HG03439 (cell line): ENCODE measurements around the gene GRIK4.

Source experiments
- ATAC-seq: cut with Tn5 transposase; IDR thresholded peaks from one replicate; pipeline ENCODE4 v1.9.1; 2021; ENCODE audit warnings: mild to moderate bottlenecking, moderate library complexity; ENCODE audit not compliant: unreplicated experiment

The GRIK4 gene

GRCh38 chr11:120505801-120506425 is 5.6 kb upstream of the GRIK4 start:
- ATAC-seq, result no peak

DNA sequence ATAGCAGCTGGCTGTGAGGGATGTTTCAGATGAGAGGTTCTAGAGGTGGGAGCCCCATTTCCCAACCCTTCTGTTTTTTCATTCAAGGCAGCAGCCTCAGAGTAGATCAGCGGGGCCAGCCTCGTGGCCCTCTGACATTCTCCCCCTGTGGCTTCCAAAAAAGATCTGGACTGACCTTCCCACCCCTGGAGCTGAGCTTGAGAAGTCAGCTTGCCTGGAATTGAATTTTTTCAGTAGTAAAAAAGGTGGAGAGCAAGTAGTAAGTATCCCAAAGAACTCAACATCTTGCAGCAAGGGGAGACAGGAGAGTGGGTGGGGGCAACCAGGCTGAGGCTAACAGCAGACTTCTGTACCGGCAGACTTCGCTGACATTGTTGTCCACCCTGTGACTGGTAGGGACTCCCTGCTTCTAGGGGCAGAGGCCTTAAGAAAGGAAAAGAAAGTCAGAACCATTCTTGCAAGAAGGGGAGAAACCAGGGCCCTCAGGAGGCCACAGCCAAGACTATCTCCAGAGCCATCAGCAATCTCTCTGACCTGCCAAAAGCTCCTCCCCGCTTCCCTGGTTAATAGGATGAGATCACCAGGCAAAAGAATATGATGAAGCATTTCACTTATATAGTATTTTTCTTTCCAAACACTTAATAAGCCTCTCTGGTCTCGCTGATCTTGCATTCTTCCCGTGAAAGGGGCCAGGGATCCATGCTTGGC is 2.0 kb upstream of the GRIK4 start:
- no peak for ATAC-seq

DNA sequence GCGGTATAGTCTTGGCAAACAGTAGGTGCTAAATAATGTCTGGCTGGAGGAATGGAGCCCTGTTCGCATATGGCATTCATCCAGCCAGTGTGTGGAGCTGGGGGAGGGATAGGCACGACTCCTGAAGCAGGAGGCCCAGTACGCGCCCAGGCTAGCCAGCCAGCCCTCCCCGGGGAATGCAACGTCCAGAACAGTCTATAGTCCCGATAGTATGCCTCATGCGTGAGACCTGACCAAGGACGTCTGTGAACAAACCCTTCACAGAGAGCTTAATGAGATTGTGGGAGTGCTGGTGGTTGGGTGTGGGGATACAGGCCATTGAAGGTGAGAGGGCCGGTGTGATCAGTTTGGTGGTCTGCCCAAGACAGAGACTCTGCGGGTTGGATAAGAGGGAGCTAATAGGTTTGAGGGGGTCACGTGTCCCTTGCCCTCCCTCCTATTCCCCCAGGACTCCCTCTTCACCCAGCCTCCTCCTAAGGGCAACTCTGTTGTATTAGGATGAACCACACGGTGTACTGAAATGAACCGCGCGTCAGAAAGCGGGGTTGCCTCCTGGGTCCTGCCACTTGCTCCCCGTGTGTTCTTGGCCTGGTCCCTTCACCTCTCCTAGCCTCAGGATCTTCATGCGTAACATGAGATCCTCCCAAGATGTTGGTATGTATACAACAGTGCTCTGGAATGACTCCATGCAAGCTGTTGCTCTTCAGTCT is 987 bp upstream of the GRIK4 start:
- no peak for ATAC-seq

DNA sequence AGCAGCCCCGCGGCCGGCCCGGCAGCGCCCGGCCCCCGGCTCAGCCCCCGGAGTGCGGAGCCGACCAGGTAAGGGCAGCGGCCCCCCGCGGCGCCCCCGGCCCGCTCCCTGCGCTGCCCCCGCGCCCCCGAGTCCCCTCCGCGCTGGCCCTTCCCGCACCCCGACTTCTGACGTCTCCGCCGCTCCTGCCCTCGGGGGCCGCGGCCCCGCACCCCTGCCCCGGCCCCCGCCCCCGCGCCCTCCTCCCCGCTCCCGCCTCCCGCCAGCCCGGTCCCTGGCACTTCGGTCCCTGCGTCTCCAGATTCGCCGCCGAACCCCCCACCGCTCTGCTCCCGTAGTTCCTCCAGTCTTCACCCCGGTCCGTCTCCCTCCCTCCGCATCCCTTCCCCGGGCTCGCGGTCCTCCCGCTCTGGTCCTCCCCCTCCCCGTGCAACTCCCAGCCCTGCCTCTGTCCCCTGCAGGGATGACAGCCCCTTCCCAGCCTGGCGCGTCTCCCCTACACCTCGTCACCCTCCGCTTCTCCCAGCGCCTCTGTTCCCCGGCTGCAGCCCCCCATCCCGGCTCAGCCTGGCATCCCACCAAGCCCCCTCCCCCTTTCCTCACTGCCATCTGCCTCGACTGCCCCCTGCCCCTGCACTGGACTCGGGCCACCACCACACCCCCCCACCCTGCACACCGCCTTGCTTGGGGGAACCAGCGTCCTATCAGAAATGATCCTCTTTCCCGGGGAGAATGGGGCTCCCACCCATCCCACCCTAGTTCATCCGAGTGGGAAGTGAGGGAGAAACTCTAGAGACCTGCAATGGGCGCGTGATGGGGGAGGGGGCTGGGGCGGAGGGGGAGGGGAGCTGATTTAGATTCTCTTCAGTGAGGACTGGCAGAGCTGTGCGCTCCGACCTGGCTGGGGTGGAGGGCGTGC is 531 bp downstream of the GRIK4 start:
- no peak for ATAC-seq

DNA sequence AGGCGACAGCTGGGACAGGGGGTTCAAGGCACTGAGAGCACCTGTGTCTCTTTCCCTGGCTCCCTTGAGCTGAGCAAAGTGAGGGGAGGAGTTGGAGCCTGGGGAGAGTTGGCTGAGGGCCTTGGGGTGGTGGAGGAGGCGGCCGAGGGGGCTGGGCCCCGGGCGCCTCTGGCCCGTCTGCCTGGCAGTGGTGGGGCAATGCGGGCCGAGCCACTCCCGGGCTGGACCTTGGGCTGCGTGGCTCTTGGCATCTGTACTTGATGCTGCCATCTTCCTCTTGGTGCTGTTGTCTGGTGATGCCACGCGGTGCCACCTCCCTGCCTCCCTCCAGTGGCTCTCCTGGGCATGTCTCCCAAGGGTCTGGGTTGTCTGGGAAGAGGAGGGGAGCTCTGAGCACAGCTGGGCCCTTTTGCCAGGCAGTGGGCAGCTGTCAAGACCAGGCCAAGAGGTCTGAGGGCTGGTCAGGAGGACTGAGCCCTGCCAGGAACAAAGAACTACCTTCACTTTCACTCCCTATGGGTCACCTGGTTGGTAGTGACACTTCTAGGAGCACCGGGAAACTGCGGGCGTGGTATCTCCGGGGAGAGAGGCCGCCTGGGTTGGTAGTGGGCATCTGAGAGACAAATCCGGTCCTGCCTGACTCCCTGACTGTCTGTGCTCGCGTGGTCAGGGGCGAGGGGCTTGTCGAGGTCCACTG is 1.3 kb downstream of the GRIK4 start:
- no peak for ATAC-seq

DNA sequence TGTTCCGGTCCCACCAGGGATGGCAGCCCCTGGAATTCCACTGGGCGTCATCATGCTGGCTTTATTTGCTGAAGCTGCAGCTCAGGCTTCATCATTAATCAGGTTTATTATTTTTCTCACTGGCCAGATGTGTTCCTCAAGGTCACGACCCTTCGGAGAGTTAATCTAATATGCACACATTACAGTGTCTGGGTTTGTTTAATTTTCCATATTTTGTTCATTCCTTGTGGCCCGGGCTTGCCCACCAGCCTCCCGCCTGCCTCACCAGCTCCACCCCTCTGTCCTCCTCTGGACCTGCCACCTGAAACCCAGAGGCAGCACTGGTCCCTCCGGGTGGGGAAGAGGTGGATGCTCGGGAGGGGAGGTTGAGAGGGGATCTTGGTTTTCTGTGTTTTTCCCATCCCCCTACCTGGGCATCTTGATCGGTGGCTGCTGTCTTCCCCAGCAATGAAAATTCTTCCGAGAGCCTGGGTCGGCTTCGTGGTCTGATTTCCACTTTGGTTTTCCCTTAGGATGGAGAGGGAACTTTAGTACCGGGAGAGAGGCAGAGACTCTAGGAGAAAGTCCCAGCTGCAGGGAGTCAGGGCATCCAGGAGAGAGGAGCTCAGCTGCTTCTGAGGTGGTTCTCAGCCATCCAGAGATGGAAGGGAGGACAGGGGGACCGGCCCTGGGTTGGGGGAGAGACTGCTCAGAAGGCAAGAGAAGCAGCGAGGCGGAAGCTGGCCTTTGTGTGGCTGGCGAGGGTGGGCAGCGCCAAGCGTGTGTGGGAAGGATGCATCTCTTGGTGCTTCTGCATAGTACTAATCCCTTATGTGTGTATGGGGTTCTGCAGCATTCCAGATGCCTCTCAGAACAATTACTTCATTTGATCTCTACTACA is 2.1 kb downstream of the GRIK4 start:
- no peak for ATAC-seq

DNA sequence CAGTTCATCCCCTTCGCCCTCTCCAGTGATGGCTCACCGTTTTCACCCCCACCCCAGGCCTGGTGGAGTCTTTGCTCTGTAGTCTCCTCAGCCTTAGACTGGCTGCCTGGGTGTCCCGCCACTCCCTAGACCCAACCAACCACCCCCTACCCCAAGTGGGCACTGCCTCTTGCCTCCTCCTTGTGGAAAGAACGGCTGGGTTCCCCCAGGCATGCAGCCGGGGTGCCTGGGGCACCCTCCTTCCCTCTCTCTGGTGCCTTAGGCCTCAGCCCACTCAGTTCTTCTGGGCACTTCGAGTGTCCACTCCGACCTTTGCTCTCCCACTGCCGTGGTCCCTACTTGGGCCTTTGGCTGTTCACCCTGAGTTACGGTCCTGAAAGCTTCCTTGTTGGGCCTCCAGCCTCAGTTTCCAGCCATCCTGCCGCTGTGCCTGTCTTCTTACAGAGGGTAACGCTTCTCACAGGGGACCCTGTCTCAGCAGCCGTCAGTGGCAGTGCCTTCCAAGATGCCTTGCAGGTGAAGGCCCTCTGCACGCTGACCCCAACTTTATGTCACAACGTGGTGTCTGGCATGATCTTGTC is 3.1 kb downstream of the GRIK4 start:
- ATAC-seq, result no peak

DNA sequence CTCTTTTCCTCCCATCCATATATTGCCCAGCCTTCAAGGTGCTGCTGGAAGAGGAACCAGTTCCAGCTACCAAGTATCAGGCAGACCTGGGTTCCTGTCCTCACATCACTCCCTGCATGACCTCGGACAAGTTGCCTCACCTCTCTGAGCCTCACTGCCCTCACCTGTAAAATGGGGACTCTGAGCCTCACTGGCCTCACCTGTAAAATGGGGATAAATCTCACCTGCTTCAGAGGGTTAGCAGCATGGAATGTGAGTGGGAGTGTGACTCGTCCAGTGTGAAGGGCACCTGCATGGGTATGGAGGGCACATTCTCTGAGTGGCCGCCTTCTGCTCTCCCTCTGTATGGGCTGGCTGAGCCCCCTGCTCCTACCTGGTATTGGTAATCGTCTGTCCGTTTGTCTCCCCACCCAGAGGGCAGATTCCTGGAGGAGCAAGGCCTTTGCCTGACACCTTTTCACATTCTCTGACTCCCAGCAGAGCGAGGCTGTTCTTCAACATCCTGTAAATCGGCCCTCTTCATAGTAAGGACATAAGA is 3.7 kb downstream of the GRIK4 start:
- ATAC-seq, result no peak

DNA sequence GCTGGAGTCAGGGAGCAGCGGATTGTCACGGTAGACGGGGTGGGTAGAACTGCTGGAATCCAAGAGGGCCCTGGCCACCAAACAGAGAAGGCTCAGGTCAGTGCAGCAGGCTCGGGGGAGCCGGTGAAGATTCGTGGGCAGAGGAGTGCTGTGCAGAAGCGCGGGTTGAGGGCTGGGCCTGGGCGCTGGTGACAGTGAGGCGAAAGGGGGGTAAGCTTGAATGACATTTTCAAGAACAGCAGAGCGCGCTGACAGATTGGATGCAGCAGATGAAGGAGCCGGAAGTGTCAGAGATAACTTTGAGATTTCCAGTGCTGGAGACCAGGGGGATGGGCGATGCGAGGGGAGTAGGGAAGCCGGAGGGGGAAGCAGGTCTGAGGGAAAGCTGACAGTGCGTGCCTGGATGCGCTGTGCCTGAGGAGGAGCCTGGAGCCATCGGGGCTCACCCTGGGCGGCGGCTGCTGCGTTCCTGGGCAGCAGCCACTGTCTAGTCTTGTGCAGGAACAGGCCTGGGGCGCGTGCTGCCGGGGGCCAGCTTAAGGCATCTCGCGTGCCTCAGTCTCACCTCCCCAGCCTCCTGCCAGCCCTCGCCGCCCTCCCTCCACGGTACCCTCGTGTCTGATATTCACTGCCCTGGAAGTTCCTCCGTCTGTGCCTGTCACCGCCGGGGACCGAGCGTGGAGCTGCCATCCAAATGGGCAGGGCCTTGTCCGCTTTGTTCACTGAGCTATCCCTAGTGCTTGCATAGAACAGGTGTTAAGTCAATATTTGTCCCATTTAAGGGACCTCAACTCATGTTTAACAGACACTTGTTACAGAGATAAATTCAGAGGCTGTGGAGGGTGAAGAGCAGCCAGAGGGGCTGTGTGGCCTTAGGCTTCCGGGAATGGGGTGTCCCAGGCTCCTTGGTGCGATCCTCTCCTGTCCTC is 5.2 kb downstream of the GRIK4 start:
- no peak for ATAC-seq

DNA sequence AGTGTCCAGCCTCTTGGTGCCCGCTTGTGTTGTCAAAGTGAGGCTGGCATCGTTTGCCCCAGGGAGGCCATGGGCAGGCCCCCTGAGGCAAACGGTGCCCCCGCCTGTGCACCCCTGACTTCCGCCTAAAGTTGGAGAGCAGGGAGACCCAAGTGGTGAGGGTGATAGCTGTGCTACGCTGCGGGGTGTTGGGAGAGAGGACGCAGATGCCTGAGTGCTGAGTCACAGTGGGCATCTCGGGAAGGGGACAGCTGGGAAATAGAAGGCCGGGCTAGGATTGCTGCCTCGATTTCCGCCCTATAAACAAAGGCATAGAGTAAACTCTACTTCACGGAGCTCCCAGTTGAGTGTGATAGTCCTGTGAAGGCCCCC is 5.8 kb downstream of the GRIK4 start:
- no peak for ATAC-seq

- ATAC-seq, result no peak
These were observed 6.3 kb downstream of the GRIK4 start for GRCh38 chr11:120517801-120518291.

DNA sequence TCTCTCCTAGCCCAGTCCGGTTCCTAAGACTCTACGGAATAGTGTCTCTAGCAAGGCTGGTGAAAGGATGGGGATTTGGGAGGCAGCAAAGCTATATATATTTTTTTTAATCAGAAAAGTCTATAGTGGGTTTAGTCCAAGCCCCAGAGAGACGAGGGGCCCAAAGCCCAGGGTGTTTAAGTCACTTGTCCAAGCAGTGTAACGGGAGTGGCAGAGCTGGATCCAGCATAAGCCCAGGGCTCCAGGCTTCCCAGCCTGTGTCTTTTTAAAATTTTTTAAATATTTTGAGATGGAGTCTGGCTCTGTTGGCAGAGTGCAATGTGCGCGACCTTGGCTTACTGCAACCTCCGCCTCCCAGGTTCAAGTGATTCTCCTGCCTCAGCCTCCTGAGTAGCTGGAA is 6.8 kb downstream of the GRIK4 start:
- no peak for ATAC-seq

GRCh38 chr11:120519474-120519873 is 7.9 kb downstream of the GRIK4 start:
- ATAC-seq, result no peak

DNA sequence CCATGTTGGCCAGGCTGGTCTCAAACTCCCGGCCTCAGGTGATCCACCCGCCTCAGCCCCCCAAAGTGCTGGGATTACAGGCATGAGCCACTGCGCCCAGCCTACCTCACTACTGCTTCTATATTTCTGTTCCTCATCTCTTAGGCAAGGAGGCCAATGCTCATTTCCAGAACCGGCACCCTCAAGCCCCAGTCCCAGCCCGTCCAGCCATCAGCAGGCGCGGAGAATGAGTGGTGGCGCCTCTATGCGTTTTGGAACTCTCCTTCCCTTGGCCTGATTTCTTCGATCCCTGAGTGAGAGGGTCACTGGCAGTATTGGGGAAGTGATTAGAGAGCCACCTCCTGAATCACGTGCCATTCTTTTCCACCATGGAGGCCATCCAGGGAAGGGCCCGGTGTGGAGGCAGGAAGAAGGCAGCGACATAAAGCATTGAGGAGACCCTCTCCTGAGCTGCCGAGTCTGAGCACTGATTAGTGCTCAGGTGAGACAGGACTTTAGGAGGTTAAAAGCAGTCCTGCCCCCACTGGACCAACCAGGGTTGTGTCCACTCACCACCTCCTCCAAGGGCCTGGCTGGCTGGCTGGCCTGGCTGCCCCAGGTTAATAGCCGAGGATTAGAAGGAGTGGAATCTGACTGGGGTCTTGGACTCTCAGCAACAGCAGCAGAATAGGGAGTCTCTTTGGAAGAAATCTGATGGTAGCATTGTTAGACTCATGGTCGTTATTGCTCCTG is 8.7 kb downstream of the GRIK4 start:
- ATAC-seq, result no peak

DNA sequence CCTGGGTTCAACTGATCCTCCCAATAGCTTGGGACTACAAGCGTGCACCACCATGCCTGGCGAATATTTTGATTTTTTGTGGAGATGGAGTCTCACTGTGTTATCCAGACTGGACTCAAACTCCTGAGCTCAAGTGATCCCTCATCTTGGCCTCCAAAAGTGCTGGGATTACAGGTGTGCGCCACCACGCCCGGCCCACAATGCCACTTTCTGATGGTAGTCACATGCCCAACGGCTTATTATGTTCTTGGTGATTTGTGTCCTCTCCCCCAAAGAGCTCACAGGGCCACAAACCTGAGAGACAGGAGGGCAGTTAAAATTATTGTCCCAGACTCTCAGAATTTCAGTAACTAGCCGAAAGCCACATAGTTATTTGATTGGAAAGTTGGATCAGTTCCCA is 9.6 kb downstream of the GRIK4 start:
- no peak for ATAC-seq

GRCh38 chr11:120522021-120522420 is 10.5 kb downstream of the GRIK4 start:
- ATAC-seq, result no peak

GRCh38 chr11:120522736-120523135 is 11.2 kb downstream of the GRIK4 start:
- ATAC-seq, result no peak
